Activated naive CD4-positive, alpha-beta T cell treated with Interleukin-2 at 50 U/mL for 16 hours (primary cell): ENCODE measurements around the gene FZD10.

Experiments used
- DNase-seq: peaks from one replicate; pipeline ENCODE4 v3.0.0-alpha.2; 2020

Gene FZD10

GRCh38 chr12:130132831-130133511 is 29.3 kb upstream of the FZD10 start:
- DNase-seq: no peak

- no peak for DNase-seq
Measured at GRCh38 chr12:130133851-130134562, 28.3 kb upstream of the FZD10 start.

GRCh38 chr12:130134563-130134915 is 27.7 kb upstream of the FZD10 start:
- DNase-seq: no peak

GRCh38 chr12:130136509-130137039 is 25.7 kb upstream of the FZD10 start:
- no peak for DNase-seq

GRCh38 chr12:130137040-130138018 is 24.9 kb upstream of the FZD10 start:
- DNase-seq: no peak

GRCh38 chr12:130138478-130138877 is 23.8 kb upstream of the FZD10 start:
- DNase-seq: no peak

GRCh38 chr12:130139567-130140421 is 22.5 kb upstream of the FZD10 start:
- DNase-seq: no peak

GRCh38 chr12:130141105-130141504 is 21.2 kb upstream of the FZD10 start:
- no peak for DNase-seq

GRCh38 chr12:130141901-130142683 is 20.2 kb upstream of the FZD10 start:
- DNase-seq: no peak

- DNase-seq: no peak
Measured at GRCh38 chr12:130142736-130143135, 19.5 kb upstream of the FZD10 start.

- DNase-seq: no peak
Measured at GRCh38 chr12:130143136-130143535, 19.1 kb upstream of the FZD10 start.

GRCh38 chr12:130144256-130144655 is 18.0 kb upstream of the FZD10 start:
- no peak for DNase-seq

- no peak for DNase-seq
Measured at GRCh38 chr12:130145731-130146130, 16.5 kb upstream of the FZD10 start.

- no peak for DNase-seq
Measured at GRCh38 chr12:130146176-130146931, 15.9 kb upstream of the FZD10 start.

- DNase-seq: no peak
Measured at GRCh38 chr12:130147875-130148596, 14.2 kb upstream of the FZD10 start.

- no peak for DNase-seq
Measured at GRCh38 chr12:130151846-130152245, 10.4 kb upstream of the FZD10 start.

GRCh38 chr12:130152386-130152785 is 9.9 kb upstream of the FZD10 start:
- DNase-seq: no peak

- DNase-seq: no peak
Measured at GRCh38 chr12:130153803-130154202, 8.5 kb upstream of the FZD10 start.

- no peak for DNase-seq
Measured at GRCh38 chr12:130154276-130155070, 7.8 kb upstream of the FZD10 start.
